ENCODE results near the gene DZIP3.

The DZIP3 gene

GRCh38 chr3:108589081-108589997 lies at the start of gene DZIP3, which contains the start of gene CIP2A:
Gene DZIP3 (plus strand): TSS chr3:108589722. CDS start chr3:108605407, 15,685 bp downstream.
Gene CIP2A (minus strand): TSS chr3:108589438. CDS start chr3:108589375, 63 bp downstream.
- DNase-seq = peak; percentile 71 to 76

- DNase-seq = no peak
Measured at GRCh38 chr3:108546247-108546646, 43.3 kb upstream of the DZIP3 start.

- DNase-seq = no peak
Measured at GRCh38 chr3:108546692-108547091, 42.8 kb upstream of the DZIP3 start.

- DNase-seq = no peak
Measured at GRCh38 chr3:108548304-108548703, 41.2 kb upstream of the DZIP3 start.

GRCh38 chr3:108548886-108549285 lies 40.6 kb upstream of the DZIP3 start:
- DNase-seq = no peak

- no peak for DNase-seq
Measured at GRCh38 chr3:108552267-108553159, 37.0 kb upstream of the DZIP3 start.

- no peak for DNase-seq
Measured at GRCh38 chr3:108554229-108554628, 35.3 kb upstream of the DZIP3 start.

GRCh38 chr3:108554913-108555571 lies 34.5 kb upstream of the DZIP3 start:
- no peak for DNase-seq

GRCh38 chr3:108555966-108556581 lies 33.4 kb upstream of the DZIP3 start:
- no peak for DNase-seq

- no peak for DNase-seq
Measured at GRCh38 chr3:108562565-108562964, 27.0 kb upstream of the DZIP3 start.

- DNase-seq = no peak
Measured at GRCh38 chr3:108564564-108564963, 25.0 kb upstream of the DZIP3 start.

- no peak for DNase-seq
Measured at GRCh38 chr3:108565506-108565905, 24.0 kb upstream of the DZIP3 start.

- DNase-seq = no peak
Measured at GRCh38 chr3:108566599-108566998, 22.9 kb upstream of the DZIP3 start.

GRCh38 chr3:108569336-108569735 lies 20.2 kb upstream of the DZIP3 start:
- no peak for DNase-seq

GRCh38 chr3:108578064-108578463 lies 11.5 kb upstream of the DZIP3 start:
- no peak for DNase-seq

- no peak for DNase-seq
Measured at GRCh38 chr3:108588601-108589000, 921 bp upstream of the DZIP3 start.

- DNase-seq = no peak
Measured at GRCh38 chr3:108589998-108590323, 439 bp downstream of the DZIP3 start.

- DNase-seq = no peak
Measured at GRCh38 chr3:108590460-108590859, 938 bp downstream of the DZIP3 start.

GRCh38 chr3:108595321-108595720 lies 5.8 kb downstream of the DZIP3 start:
- no peak for DNase-seq

- no peak for DNase-seq
Measured at GRCh38 chr3:108598375-108598774, 8.9 kb downstream of the DZIP3 start.

- DNase-seq = no peak
Measured at GRCh38 chr3:108599677-108600409, 10.3 kb downstream of the DZIP3 start.
